CD14-positive monocyte (primary cell): ENCODE measurements around the gene SLC22A23. TPM values are rescaled to one million over a fixed set of nuclear protein-coding genes. Genes with fewer than 3 reads are reported as not detected.
A peak's percentile ranks its signal among the peaks of the same experiment; 100 is the strongest.

Experiments used
- DNase-seq, 3 donors: peaks; one replicate each; pipeline ENCODE4 v3.0.0-alpha.2; 2011 to 2022
- H2AFZ ChIP-seq: 2 replicates; pipeline ENCODE4 v1.6.0; 2012; ENCODE audit warnings: mild to moderate bottlenecking, low read depth, low read length, inconsistent platforms; ENCODE audit not compliant: insufficient read depth, poor library complexity, severe bottlenecking
- H3K27ac ChIP-seq, 2 donors: 1 replicate in 1 of 2; 2 replicates in 1 of 2; pipeline ENCODE4 v1.5.1; 2012 to 2013; ENCODE audit warnings: low read length in 2 of 2, control low read depth in 1 of 2, inconsistent platforms in 1 of 2, low read depth in 1 of 2, mild to moderate bottlenecking in 1 of 2
- H3K27me3 ChIP-seq, 2 donors: one replicate each; pipeline versions ENCODE4 v1.6.0 to v1.6.1; 2011 to 2013; ENCODE audit warnings: low read length in 2 of 2; ENCODE audit not compliant: control insufficient read depth in 2 of 2, insufficient read depth in 2 of 2
- H3K36me3 ChIP-seq, 2 donors: replicated peaks in 1 of 2; 1 replicate in 1 of 2; 2 replicates in 1 of 2; pipeline versions ENCODE4 v1.5.1 to v1.6.1; 2012 to 2013; ENCODE audit warnings: low read length in 2 of 2, control low read depth in 1 of 2, inconsistent platforms in 1 of 2, mild to moderate bottlenecking in 1 of 2; ENCODE audit not compliant: insufficient read depth in 2 of 2, control insufficient read depth in 1 of 2
- H3K4me1 ChIP-seq, 2 donors: 1 replicate in 1 of 2; 2 replicates in 1 of 2; pipeline versions ENCODE4 v1.5.1 to v1.6.1; 2012 to 2013; ENCODE audit warnings: low read length in 2 of 2, control low read depth in 1 of 2, inconsistent platforms in 1 of 2, mild to moderate bottlenecking in 1 of 2, moderate library complexity in 1 of 2; ENCODE audit not compliant: insufficient read depth in 2 of 2, control insufficient read depth in 1 of 2
- H3K4me2 ChIP-seq: replicated peaks from 2 replicates; pipeline ENCODE3; 2012; ENCODE audit warnings: low read length, moderate library complexity, mild to moderate bottlenecking; ENCODE audit not compliant: poor library complexity, severe bottlenecking; ENCODE audit errors: extremely low read depth
- H3K4me3 ChIP-seq, 3 experiments: fragments of 200-600 bp in 1 of 3; sonication (generic) in 1 of 3; replicated peaks in 1 of 3; 1 replicate in 2 of 3; 2 replicates in 1 of 3; pipeline ENCODE4 v1.5.1; 2011 to 2013; ENCODE audit warnings: low read length in 3 of 3, mild to moderate bottlenecking in 3 of 3, control low read depth in 2 of 3, low read depth in 2 of 3, inconsistent platforms in 1 of 3, moderate library complexity in 1 of 3
- H3K79me2 ChIP-seq: 2 replicates; pipeline ENCODE4 v1.6.0; 2012; ENCODE audit warnings: mild to moderate bottlenecking, control low read depth, inconsistent platforms, low read length, moderate library complexity; ENCODE audit not compliant: insufficient read depth
- H3K9ac ChIP-seq: 2 replicates; pipeline ENCODE4 v1.6.0; 2017; ENCODE audit warnings: low read length, mild to moderate bottlenecking; ENCODE audit not compliant: insufficient read depth, poor library complexity, severe bottlenecking
- H3K9me3 ChIP-seq, 2 donors: replicated peaks in 1 of 2; 1 replicate in 1 of 2; 2 replicates in 1 of 2; pipeline versions ENCODE4 v1.5.1 to v1.6.1; 2012 to 2013; ENCODE audit warnings: low read length in 2 of 2, control low read depth in 1 of 2; ENCODE audit not compliant: control insufficient read depth in 1 of 2, insufficient read depth in 1 of 2
- H4K20me1 ChIP-seq: 2 replicates; pipeline ENCODE4 v1.6.0; 2012; ENCODE audit warnings: mild to moderate bottlenecking, low read length, control low read depth, moderate library complexity; ENCODE audit not compliant: insufficient read depth
- H3K27ac Mint-ChIP-seq, 7 donors: one replicate each; pipeline ENCODE4 v1.8.0; 2020; ENCODE audit warnings: mild to moderate bottlenecking in 7 of 7, mixed read lengths in 7 of 7, moderate library complexity in 6 of 7, inconsistent platforms in 2 of 7
- H3K27me3 Mint-ChIP-seq, 3 donors: one replicate each; pipeline ENCODE4 v1.8.0; 2021 to 2022; ENCODE audit warnings: low read depth in 3 of 3, mild to moderate bottlenecking in 3 of 3, mixed read lengths in 3 of 3, moderate library complexity in 3 of 3, inconsistent platforms in 1 of 3
- H3K36me3 Mint-ChIP-seq, 2 donors: one replicate each; pipeline ENCODE4 v1.8.0; 2020; ENCODE audit warnings: mixed read lengths in 2 of 2, inconsistent platforms in 1 of 2, mild to moderate bottlenecking in 1 of 2
- H3K4me1 Mint-ChIP-seq: one replicate; pipeline ENCODE4 v1.8.0; 2020; ENCODE audit warnings: mild to moderate bottlenecking, mixed read lengths
- H3K4me3 Mint-ChIP-seq, 2 donors: one replicate each; pipeline ENCODE4 v1.8.0; 2020; ENCODE audit warnings: mild to moderate bottlenecking in 2 of 2, mixed read lengths in 2 of 2, moderate library complexity in 1 of 2
- H3K9me3 Mint-ChIP-seq, 7 donors: one replicate each; pipeline ENCODE4 v1.8.0; 2020 to 2022; ENCODE audit warnings: mixed read lengths in 7 of 7, mild to moderate bottlenecking in 6 of 7, moderate library complexity in 6 of 7, inconsistent platforms in 2 of 7
- CTCF ChIP-seq: fragments of 200-600 bp; IDR thresholded peaks from one replicate; pipeline ENCODE4 v1.8.0; 2022; ENCODE audit warnings: antibody characterized with exemption, mild to moderate bottlenecking
- WGBS: methylation state at CpG from one replicate; pipeline ENCODE4 v1.1.5; 2013; ENCODE audit warnings: missing lambda C conversion rate; ENCODE audit not compliant: insufficient coverage; 5-methylcytosine and 5-hydroxymethylcytosine counted together
- intact Hi-C, 2 donors: fragments of 100-400 bp; cut with micrococcal nuclease; formaldehyde crosslinking; loops; one replicate each; pipeline versions ENCODE4 v1.15.0 to v1.15.1; 2023
- polyA plus RNA-seq, 3 donors: library from polyadenylated mRNA; depleted of rRNA in 1 of 3; unstranded in 2 of 3; stranded (reverse) in 1 of 3; fragments of 300-500 nt in 2 of 3; fragments of >200 nt in 1 of 3; fragmentation: Illumina TruSeq in 2 of 3; gene quantifications; 1 replicate in 2 of 3; 2 replicates in 1 of 3; pipeline ENCODE4 v1.2.3, GENCODE V29; 2012 to 2021

Gene SLC22A23
- polyA plus RNA-seq, 3 donors = 0.08 TPM; not detected in 2

- TF ChIP-seq CTCF = no peak
- peak overlapping the region in 3 of 7 donors; percentile 10 to 57 (median 32) for H3K27ac Mint-ChIP-seq
- H3K9ac ChIP-seq = no peak overlapping the region
Measured at GRCh38 chr6:3260772-3261517, 195.9 kb downstream of the SLC22A23 start.

GRCh38 chr6:3260296-3260695 is 196.6 kb downstream of the SLC22A23 start:
- Histone ChIP-seq H3K9ac (no peak overlapping the region), H4K20me1 (peaks cover 41% of the 10 kb centered on the region), H3K4me2 (no peak overlapping the region), H3K79me2 (peaks cover 49% of the 10 kb centered on the region), H2AFZ (no peak overlapping the region), H3K27ac (no peak overlapping the region), H3K4me3 (no peak overlapping the region), H3K9me3 (no peaks in the 10 kb centered on the region), H3K27me3 (peaks cover 0 to 15% of the 10 kb centered on the region in 2 donors), H3K36me3 (peaks cover 13 to 24% of the 10 kb centered on the region in 2 donors), H3K4me1 (peaks cover 19 to 23% of the 10 kb centered on the region in 2 donors)
- no peak for DNase-seq
- TF ChIP-seq CTCF = no peak
- Mint-ChIP-seq H3K27ac (no peak overlapping the region), H3K27me3 (peaks cover 9 to 16% (median 13%) of the 10 kb centered on the region in 3 donors), H3K4me1 (peaks cover 30% of the 10 kb centered on the region), H3K36me3 (peaks cover 26 to 36% of the 10 kb centered on the region in 2 donors), H3K4me3 (no peak overlapping the region), H3K9me3 (peaks cover 0 to 1% (median 0%) of the 10 kb centered on the region in 7 donors)
- 93% methylated on average over 8 of the region's 14 CpGs for WGBS
- intact Hi-C loops = no loop called here

More at GRCh38 chr6:3260772-3261517, 195.9 kb downstream of the SLC22A23 start:
- H3K4me1 Mint-ChIP-seq = peaks cover 30% of the 10 kb centered on the region
- Histone ChIP-seq H3K36me3 (peaks cover 16 to 29% of the 10 kb centered on the region in 2 donors), H3K4me1 (peaks cover 19 to 23% of the 10 kb centered on the region in 2 donors), H3K79me2 (peaks cover 52% of the 10 kb centered on the region), H3K9me3 (no peaks in the 10 kb centered on the region), H4K20me1 (peaks cover 45% of the 10 kb centered on the region), H3K4me2 (no peak overlapping the region), H3K27ac (no peak overlapping the region), H3K4me3 (no peak overlapping the region), H2AFZ (no peak overlapping the region), H3K27me3 (peaks cover 0 to 13% of the 10 kb centered on the region in 2 donors)
- intact Hi-C loops = no loop called here
- DNase-seq = no peak
- peaks cover 26 to 36% of the 10 kb centered on the region in 2 donors for H3K36me3 Mint-ChIP-seq
- peaks cover 0 to 1% (median 0%) of the 10 kb centered on the region in 7 donors for H3K9me3 Mint-ChIP-seq
- no peak overlapping the region for H3K4me3 Mint-ChIP-seq
- H3K27me3 Mint-ChIP-seq = peaks cover 9 to 16% (median 9%) of the 10 kb centered on the region in 3 donors
- 97% methylated on average over 12 of the region's 17 CpGs for WGBS
